GM19328 (cell line): ENCODE data around the gene FCRLB.
"Not testable (repeated sequence)": the region's sequence is repeated elsewhere in the genome, so short reads cannot be mapped to it uniquely, and the experiment has no call there.

Experiments used
- ATAC-seq: cut with Tn5 transposase; IDR thresholded peaks from one replicate; pipeline ENCODE4 v1.9.1; 2021; ENCODE audit warnings: mild to moderate bottlenecking, moderate library complexity; ENCODE audit not compliant: unreplicated experiment

Gene FCRLB

GRCh38 chr1:161718559-161719324, 2.6 kb upstream of the FCRLB start:
- ATAC-seq = peak; percentile 54

GRCh38 chr1:161719325-161719611, 2.1 kb upstream of the FCRLB start:
- peak; percentile 23 for ATAC-seq

- no peak for ATAC-seq
Measured at GRCh38 chr1:161720422-161720821, 922 bp upstream of the FCRLB start.

- ATAC-seq = no peak
Measured at GRCh38 chr1:161721738-161722343, 497 bp downstream of the FCRLB start.

- ATAC-seq = no peak
Measured at GRCh38 chr1:161722406-161722805, 1.1 kb downstream of the FCRLB start.

GRCh38 chr1:161723459-161724141, 2.3 kb downstream of the FCRLB start:
- ATAC-seq = no peak

- ATAC-seq = not testable (repeated sequence)
Measured at GRCh38 chr1:161725258-161725907, 4.0 kb downstream of the FCRLB start.

GRCh38 chr1:161725908-161726472, 4.6 kb downstream of the FCRLB start:
- ATAC-seq = no peak

GRCh38 chr1:161726473-161727255, 5.3 kb downstream of the FCRLB start:
- no peak for ATAC-seq

GRCh38 chr1:161727256-161727924, 6.0 kb downstream of the FCRLB start:
- no peak for ATAC-seq

- ATAC-seq = no peak
Measured at GRCh38 chr1:161728376-161729226, 7.3 kb downstream of the FCRLB start.

GRCh38 chr1:161730050-161730564, 8.8 kb downstream of the FCRLB start:
- no peak for ATAC-seq

GRCh38 chr1:161731241-161731640, 9.9 kb downstream of the FCRLB start:
- no peak for ATAC-seq

GRCh38 chr1:161731981-161732718, 10.8 kb downstream of the FCRLB start:
- ATAC-seq = no peak

GRCh38 chr1:161733526-161733925, 12.2 kb downstream of the FCRLB start:
- no peak for ATAC-seq

GRCh38 chr1:161735837-161736236, 14.5 kb downstream of the FCRLB start:
- ATAC-seq = no peak

GRCh38 chr1:161736335-161736969, 15.1 kb downstream of the FCRLB start:
- ATAC-seq = no peak

GRCh38 chr1:161737625-161738024, 16.3 kb downstream of the FCRLB start:
- no peak for ATAC-seq
